ENCODE results near the gene ZNF473. TPM values are rescaled to one million over a fixed set of nuclear protein-coding genes. Genes with fewer than 3 reads are reported as not detected.

Gene ZNF473
- total and polyA plus RNA-seq, 12 donors = 1.5 to 4.2 (median 3.1) TPM

- intact Hi-C loops (cut with DNase I) = no loop called here
- TF ChIP-seq CTCF (IDR thresholded peaks at IDR 0.05) = no peak
- no peaks in the 10 kb centered on the region for H3K9me3 ChIP-seq
- H3K4me1 ChIP-seq = peaks cover 5 to 43% (median 28%) of the 10 kb centered on the region in 9 donors
- peaks cover 0 to 24% (median 8%) of the 10 kb centered on the region in 9 donors for H3K36me3 ChIP-seq
- peak overlapping the region; percentile 73 to 99 (median 92) for H3K4me3 ChIP-seq
- WGBS, 2 donors = 0% methylated on average over 10 of the region's 10 CpGs
- peak overlapping the region in 9 of 10 donors; percentile 83 to 96 (median 94) for H3K27ac ChIP-seq
- no peak for ATAC-seq
- H3K27me3 ChIP-seq = no peaks in the 10 kb centered on the region
- DNase-seq = no peak
These were observed 1.1 kb upstream of the ZNF473 start for GRCh38 chr19:50024719-50025021.

GRCh38 chr19:50025022-50025793 lies 597 bp upstream of the ZNF473 start, which contains the start of gene VRK3:
Gene VRK3, minus strand, starts transcription at chr19:50025372. Its CDS starts 9,210 bp downstream, at chr19:50016162.
- H3K27me3 ChIP-seq = no peaks in the 10 kb centered on the region
- peak in 4 of 9 donors; percentile 12 to 27 (median 16) for TF ChIP-seq CTCF (IDR thresholded peaks at IDR 0.05)
- H3K4me1 ChIP-seq = peaks cover 5 to 43% (median 28%) of the 10 kb centered on the region in 9 donors
- H3K4me3 ChIP-seq = peak within 1 kb of the TSS; percentile 73 to 99 (median 92)
- ATAC-seq (peak; percentile 96 to 99 (median 98)), DNase-seq (peak; percentile 99 to 100)
- 0% methylated on average over 59 of the region's 59 CpGs for WGBS, 2 donors
- intact Hi-C loops (cut with DNase I) = no loop called here
- H3K9me3 ChIP-seq = no peaks in the 10 kb centered on the region
- H3K27ac ChIP-seq = peak within 1 kb of the TSS; percentile 70 to 96 (median 94)
- H3K36me3 ChIP-seq = peaks cover 0 to 24% (median 3%) of the 10 kb centered on the region in 9 donors

GRCh38 chr19:50026550-50026906 lies 723 bp downstream of the ZNF473 start:
- H3K9me3 ChIP-seq = no peaks in the 10 kb centered on the region
- H3K36me3 ChIP-seq = peaks cover 0 to 31% (median 7%) of the 10 kb centered on the region in 9 donors
- no peak for ATAC-seq
- intact Hi-C loops (cut with DNase I) = no loop called here
- WGBS, 2 donors = 82 to 90% methylated on average over 7 of the region's 7 CpGs
- DNase-seq = no peak
- H3K27me3 ChIP-seq = no peaks in the 10 kb centered on the region
- no peak for TF ChIP-seq CTCF (IDR thresholded peaks at IDR 0.05)
- H3K27ac ChIP-seq = peak overlapping the region in 1 of 10 donors; percentile 96
- peaks cover 5 to 43% (median 28%) of the 10 kb centered on the region in 9 donors for H3K4me1 ChIP-seq
- peak overlapping the region in 9 of 10 donors; percentile 69 to 99 (median 90) for H3K4me3 ChIP-seq

- H3K36me3 ChIP-seq = peaks cover 0 to 62% (median 25%) of the 10 kb centered on the region in 9 donors
- 77 to 94% methylated on average over 6 of the region's 6 CpGs for WGBS, 2 donors
These were observed 4.4 kb downstream of the ZNF473 start for GRCh38 chr19:50030225-50030624.

More at GRCh38 chr19:50030225-50030624, 4.4 kb downstream of the ZNF473 start:
- TF ChIP-seq CTCF (IDR thresholded peaks at IDR 0.05) = no peak
- H3K27me3 ChIP-seq = no peaks in the 10 kb centered on the region
- H3K4me3 ChIP-seq = no peak overlapping the region
- peaks cover 0 to 18% (median 15%) of the 10 kb centered on the region in 9 donors for H3K4me1 ChIP-seq
- ATAC-seq (no peak), DNase-seq (no peak)
- H3K9me3 ChIP-seq = no peaks in the 10 kb centered on the region
- no peak overlapping the region for H3K27ac ChIP-seq
- intact Hi-C loops (cut with DNase I) = no loop called here

Measured in heart right ventricle (tissue), 16 donors.